CD4-positive, alpha-beta T cell treated with Interleukin-4 for 1 hour (primary cell): ENCODE data around the gene PGA4.
"Not testable (repeated sequence)": the region's sequence is repeated elsewhere in the genome, so short reads cannot be mapped to it uniquely, and the experiment has no call there.

Experiments
- DNase-seq, 2 donors: peaks; one replicate each; pipeline ENCODE4 v3.0.0-alpha.2; 2020 to 2022

Gene PGA4

DNA sequence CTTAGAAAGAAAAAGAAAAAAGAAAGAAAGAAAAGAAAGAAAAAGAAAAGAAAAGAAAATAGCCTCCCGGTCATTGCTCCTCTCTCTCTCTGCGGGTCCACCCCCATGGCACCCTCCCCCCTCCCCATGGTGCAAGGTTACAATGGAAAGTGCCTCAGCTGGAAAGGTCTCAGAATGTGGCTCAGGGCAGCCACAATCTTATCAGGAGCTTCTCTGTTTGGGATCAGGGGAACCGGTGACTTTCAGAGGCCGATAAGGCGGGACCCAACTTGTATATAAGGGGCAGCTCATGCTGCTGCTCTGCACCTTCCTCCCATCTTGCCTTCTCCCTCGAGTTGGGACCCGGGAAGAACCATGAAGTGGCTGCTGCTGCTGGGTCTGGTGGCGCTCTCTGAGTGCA lies at the start of gene PGA4:
TSS of gene PGA4 (plus strand) at position 301 of the 400 bp plus-strand sequence. CDS start at position 355, 54 bp downstream.
- not testable (repeated sequence) for DNase-seq

DNA sequence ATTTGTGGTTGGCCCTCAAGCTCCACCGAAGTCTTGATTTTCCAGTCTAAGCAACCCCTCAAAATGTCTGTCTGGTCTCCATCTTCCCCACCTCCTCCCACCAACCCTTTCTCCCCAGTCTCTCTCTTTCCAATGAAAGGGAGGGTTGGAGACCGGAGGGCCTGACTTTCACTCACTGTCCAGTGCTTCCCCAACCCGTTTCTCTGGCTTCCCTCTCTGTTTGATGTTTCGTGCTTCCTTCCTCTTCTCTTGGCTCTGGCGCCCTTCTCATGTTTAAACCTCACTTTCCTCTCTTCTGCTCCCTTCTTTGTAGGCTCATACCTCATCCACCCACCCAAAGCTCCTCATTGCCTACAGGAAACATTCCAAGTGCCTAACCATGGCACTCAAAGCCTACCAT lies 49.8 kb upstream of the PGA4 start:
- no peak for DNase-seq

DNA sequence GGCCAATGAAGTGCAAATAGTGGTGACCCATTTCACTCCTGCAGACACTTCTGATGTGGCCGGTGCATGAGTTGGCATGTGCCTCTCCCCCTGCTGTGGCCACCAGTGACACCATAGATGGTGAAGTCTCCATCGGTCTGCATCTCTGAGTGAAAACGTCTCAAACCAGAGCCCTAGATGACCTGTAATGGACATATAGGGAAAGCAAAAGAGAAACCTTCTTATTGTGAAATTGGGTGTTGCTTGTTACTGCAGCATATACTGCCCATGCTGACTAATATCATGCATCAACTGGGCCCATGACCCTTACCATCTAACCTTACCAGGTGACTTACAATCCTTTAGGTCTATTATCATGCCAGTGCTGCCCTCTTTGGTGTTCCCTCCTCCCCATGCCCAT lies 49.3 kb upstream of the PGA4 start:
- no peak for DNase-seq

DNA sequence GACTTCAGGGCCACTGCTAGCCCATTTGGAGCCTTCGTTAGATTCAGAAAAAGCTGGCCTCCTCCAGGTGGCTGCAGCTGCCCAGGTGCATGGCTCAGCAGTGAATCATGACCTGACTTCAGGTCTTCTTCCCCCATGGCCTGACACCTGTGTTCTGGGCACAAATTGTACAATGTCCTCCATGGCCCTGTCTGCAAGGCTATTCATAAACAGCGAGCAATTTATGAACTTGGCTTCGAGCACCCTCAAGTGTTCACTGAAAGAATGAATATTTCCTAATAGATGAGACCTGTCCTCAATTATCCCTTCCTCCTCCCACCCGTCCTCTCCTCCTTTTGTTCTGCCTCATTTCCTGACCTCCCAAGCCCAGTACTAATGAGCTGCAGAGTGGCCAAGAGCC lies 48.7 kb upstream of the PGA4 start:
- no peak for DNase-seq

DNA sequence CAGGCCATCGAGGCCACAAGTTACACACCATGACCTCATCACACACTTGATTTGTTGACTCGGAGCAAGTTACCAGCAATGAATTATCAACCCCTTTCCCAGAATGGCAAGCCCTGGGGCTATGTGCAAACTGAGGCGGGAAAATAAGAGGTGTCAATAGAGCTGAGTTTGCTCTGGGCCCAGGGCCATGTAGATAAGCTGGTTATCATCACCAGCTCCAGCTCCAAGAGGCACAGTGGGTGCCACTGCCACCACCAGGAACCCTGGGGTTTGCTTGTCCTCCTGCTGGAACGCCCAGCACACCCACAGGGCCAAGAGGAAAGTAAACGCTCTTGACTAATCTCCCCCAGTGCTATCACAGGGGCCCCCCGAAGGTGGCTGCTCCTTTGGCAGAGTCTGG lies 47.9 kb upstream of the PGA4 start:
- no peak for DNase-seq

DNA sequence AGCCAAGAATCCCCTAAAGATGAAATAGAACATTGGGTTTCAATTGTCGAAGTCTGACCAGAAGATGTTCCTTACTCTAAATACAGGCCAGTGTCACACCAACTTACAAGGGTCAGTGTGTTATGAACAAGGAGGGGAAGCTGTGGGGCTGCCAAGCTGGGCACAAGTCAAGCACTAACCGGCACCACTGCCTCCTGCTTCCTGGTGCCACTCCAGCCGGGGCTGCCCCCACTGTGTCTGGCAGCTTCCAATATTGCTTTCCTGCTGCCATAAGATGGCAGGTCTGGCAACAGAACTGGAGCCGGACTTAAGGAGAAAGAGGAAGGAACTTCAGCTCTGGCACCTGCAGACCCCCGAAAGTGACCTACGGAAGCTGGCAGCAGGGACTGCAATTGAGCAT lies 47.2 kb upstream of the PGA4 start:
- no peak for DNase-seq

DNA sequence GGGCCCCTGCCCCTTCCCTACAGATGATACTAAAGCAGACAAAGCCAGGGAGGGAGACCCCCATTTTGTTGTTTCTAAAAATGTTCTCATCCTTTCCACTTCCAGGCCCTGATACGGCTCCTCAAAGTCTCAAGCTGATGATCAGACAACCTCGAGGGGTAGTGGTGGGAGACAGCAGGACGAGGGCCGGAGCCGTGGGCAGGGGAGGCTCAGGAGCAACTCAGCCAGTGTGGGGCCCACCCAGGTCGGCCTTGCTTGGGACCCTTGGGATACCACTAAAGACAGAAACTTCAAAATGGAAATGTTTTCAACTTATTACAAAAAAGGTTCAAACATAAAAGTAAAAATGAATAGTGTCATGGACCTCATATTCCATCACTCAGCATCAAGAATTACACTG lies 45.7 kb upstream of the PGA4 start:
- no peak for DNase-seq

DNA sequence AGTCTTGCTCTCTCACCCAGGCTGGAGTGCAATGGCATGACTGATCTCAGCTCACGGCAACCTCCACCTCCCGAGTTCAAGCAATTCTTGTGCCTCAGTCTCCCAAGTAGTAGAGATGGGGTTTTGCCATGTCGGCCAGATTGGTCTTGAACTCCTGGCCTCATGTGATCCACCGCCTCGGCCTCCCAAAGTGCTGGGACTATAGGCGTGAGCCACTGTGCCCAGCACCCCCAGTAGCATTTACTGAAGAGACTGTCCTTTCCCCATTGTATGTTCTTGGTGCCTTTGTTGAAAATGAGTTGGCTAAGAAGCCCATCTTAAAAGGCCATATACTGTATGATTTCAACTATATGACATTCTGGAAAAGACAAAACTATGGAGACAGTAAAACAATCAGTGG lies 41.9 kb upstream of the PGA4 start:
- DNase-seq = not testable (repeated sequence)

DNA sequence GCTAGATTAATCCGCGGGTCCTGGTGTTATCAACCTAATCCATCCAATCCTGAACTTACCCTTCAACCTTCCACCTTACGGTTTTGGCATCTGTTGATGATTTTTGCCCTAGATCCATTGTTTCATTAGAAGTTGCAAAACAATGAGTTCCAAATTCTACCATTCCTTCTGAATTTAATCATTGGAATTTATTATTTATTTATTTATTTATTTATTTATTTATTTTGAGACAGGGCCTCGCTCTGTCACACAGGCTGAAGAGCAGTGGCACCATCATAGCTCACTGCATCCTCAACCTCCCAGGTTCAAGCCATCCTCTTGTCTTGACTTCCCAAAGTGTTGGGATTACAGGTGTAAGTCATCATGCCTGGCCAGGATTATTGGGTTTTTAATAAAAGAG lies 40.7 kb upstream of the PGA4 start:
- no peak for DNase-seq

DNA sequence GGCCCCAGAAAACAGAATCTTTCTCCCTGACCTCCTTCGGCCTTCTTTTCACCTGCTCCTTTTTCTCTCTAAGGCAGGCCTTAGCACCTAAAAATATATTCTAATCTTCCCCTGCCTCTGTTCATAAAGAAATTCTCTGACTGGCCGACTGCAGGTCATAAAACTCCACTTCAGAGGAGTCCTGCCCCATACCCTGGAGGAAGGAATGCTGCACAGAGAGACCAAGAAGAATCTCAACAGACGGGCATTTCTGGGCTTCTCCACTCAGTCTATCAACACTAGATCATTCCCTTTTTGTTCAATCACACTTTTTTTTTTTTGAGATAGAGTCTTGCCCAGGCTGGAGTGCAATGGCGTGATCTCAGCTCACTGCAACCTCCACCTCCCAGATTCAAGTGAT lies 38.5 kb upstream of the PGA4 start:
- DNase-seq = no peak

DNA sequence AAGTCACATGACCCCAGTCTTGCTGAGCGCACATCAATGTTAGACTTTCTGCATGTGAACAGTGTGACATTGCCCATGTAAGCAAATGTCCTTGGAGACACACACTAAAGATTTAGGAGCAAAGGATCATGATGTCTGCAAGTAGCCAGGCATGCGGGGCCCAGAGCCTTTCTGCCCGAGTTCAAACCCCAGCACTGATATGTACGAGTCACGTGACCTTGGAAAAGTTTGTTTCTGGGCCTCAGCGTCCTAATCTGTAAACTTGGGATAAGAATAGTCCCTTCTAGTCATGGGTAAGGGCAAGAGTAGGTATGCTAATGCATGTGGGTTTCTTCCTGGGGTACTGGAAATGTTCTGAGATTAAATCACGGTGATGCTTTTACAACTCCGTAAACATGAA lies 35.6 kb upstream of the PGA4 start:
- no peak for DNase-seq

DNA sequence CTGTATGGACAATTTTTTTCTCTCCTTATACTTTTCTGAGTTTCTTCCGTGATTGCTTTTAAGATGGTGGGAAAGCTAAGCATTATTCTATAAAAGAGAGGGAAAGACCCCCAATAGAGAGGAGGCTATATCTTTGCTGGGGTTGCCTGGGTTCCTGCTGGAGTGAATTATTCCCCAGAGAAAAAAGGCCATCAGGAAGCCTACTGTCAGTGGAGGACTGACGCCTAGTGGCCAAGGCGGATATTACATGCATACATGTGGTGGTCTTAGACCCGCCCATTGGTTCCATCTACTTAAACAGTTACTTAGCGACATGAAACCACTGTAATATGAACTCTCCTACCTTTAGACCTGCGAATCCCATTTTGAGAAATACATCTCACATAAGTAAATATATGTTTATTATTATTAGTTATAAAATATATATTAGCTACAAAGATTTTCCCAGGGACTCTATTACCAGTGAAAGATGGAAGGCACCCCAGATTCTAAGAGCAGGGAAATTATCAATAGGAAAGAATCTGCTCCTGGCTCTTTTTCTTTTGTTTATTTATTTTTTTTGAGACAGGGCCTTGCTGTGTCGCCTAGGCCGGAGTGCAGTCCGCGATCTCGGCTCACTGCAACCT lies 34.5 kb upstream of the PGA4 start:
- peak; percentile 80 to 81 for DNase-seq

DNA sequence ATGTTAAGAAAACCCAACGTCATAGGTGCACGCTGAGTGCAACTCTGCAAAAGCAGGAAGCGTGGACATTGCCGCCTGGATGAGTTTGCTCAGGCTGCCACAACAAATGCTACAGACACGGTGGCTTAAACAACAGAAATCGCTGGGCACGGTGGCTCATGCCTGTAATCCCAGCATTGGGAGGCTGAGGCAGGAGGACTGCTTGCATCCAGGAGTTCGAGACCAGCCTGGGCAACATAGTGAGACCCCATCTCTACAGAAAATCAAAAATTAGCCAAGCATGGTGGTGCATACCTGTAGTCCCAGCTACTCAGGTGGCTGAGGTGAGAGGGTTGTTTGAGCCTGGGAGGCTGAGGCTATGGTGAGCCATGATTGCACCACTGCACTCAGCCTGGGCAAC lies 32.2 kb upstream of the PGA4 start:
- no peak for DNase-seq

DNA sequence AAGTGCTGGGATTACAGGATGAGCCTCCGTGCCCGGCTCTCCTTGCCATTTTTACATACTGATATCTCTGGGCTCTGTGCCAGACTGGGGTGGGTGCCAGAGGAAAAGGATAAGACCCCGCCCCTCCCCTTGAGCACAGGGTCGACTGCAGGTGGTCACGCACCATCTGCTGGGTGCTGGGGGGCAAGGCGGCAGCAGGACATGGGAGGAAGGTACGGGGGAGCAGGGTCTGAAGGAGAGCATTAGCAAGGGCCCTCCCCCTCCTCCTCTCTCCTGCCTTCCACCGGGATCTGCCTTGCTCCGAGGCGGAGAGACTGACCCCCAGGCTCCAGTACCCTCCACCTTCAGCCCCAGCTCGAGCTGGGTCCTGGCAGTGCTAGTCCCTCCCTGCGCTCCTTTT lies 28.6 kb upstream of the PGA4 start:
- no peak for DNase-seq

DNA sequence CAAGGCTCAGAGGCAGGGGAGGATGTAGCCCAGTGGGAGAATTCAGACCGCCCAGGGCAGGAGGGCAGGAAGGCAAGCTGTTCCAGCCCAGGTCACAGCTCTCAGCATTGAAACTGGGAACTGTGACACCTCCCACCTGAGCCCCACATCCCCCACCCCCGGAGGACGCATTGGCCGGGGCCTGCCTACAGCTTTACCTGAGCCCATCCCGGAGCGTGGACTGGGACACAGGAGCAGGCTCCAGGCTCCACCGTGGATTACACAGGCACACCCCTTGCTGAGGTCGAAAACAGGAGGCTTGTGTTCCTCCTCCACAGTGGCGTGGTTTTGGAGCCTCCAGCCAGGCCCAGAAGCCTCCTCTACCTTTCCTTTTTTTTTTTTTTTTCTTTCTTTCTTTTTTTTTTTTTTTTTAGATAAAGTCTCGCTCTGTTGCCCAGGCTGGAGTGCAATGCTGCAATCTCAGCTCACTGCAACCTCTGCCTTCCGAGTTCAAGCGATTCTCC lies 27.9 kb upstream of the PGA4 start:
- no peak for DNase-seq

DNA sequence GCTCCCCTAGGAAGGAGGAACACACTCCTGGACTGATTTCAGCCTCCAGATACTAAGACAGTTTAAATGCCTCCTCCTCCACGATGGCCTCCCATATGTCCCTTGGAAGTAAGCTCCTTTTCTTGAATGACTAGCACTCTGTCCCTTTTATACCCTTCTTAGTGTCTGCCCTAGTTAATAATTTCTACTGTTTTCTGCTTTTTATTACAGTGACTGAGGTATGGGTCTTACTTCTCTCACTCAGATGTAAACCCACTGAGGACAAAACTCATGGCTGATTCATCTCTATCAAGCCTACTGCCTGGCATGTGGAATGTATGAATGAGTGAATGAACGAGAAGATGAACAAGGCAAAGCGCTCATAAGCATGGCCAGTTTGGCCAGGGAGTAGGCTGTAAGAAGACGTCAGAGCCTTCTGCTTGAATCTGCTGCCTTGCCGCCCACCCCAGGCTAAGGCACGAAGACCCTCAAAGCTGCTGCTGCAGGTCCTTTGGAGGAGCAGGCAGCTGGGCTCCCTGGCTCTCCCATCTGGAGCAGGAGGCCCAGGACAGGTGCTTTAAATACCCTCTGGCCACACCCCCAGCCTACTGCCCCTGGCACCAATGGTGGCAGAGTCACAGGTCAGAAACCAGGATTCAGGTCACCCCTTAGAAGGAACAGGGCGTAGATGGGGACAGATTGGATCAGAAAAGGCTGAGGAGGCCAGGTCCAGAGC lies 27.0 kb upstream of the PGA4 start:
- no peak for DNase-seq

DNA sequence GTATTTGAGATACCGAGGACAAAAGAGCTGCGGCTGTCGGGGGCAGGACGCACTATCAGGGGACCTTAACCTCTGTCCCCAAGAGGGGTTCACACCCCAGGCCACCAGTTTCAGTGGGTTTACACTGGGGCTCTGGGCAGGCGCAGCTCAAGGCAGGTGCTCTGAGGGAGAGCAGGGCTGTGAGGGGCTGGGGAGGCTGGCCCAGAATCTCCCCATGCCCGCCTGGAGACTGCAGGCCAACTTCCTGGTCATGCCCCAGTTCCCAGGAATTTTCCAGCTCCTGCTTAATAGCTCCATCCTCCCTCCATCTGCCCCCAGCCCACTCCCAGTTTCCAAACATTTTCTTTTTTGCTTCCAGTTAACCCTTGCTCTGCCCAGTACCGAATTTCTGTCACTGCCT lies 26.4 kb upstream of the PGA4 start:
- DNase-seq = no peak

DNA sequence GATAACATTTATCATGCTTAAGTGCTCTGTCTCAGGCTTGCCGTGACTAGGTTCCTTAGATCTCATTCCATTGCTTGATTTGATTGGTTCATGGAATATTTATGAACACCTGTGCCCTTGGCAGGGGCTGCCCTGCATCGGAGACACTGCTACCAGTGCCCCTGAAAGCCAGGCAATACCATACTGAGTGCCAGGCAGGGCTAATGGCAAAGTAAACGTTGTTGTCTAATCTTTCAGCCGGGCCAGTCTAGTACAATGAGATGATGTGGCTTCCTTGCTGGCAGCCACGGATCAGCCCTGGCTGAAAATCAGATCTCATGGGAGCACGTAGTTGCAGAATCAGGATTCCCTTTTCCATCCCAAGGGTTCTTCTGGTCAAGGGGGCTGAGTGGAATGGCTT lies 23.8 kb upstream of the PGA4 start:
- DNase-seq = no peak

DNA sequence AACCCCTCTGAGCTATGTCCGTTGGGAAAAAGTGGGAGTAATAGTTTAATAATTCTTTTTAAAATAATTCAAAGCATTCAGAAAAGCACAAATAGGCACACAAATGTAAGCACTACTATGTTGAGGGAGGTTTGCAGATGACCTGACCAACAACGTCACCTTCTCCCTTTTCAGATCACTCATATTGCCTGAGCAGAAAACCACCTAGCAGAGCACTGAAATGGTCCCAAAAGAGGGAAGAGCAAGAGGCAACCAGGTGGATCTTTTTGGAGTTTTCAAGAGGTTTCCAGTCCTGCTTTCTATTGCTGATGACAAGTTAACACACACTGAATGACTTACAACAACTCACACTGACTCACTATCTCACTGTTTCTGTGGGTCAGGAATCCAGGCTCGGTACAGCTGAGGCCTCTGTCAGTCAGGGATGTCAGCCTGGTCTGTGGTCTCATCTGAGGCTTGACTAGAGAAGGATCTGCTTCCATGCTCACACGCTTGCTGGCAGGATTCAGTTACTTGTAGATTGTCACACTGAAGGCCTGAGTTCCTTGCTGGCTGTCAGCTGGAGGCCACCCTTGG lies 23.1 kb upstream of the PGA4 start:
- no peak for DNase-seq

DNA sequence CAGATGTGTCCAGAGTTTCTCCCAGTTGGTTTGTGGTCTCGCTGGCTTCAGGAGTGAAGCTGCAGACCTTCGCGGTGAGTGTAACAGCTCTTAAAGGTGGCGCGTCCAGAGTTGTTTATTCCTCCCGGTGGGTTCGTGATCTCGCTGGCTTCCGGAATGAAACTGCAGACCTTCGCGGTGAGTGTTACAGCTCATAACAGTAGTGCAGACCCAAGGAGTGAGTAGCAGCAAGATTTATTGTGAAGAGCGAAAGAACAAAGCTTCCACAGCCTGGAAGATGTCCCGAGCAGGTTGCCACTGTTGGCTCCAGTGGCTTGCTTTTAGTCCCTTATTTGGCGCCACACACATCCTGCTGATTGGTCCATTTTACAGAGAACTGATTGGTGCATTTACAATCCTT lies 20.7 kb upstream of the PGA4 start:
- DNase-seq = no peak

DNA sequence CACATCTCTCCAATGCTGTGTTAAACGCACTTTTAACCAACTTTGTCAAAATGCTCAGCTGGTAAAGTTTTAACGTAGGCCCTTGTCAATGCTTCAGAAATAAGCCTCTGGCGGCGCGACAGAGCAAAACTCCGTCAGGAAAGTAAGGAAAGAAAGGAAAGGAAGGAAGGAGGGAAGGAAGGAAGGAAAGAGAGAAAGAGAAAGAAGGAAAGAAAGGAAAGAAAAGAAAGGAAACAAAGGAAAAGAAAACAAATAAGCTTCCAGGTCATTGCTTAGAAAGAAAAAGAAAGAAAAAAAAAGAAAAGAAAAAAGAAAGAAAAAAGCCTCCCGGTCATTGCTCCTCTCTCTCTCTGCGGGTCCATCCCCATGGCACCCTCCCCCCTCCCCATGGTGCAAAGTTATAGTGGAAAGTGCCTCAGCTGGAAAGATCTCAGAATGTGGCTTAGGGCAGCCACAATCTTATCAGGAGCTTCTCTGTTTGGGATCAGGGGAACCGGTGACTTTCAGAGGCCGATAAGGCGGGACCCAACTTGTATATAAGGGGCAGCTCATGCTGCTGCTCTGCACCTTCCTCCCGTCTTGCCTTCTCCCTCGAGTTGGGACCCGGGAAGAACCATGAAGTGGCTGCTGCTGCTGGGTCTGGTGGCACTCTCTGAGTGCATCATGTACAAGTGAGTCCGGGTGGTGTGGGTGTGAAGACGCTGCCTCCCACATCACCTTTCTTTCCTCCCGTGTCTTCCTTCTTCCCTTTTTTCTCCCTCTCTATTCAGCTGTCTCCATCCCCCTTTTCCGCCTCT lies 19.0 kb upstream of the PGA4 start, which contains the start of gene PGA3:
TSS of gene PGA3 (plus strand) at position 566 of the 797 bp plus-strand sequence. CDS start at position 616, 50 bp downstream.
- DNase-seq = not testable (repeated sequence)

DNA sequence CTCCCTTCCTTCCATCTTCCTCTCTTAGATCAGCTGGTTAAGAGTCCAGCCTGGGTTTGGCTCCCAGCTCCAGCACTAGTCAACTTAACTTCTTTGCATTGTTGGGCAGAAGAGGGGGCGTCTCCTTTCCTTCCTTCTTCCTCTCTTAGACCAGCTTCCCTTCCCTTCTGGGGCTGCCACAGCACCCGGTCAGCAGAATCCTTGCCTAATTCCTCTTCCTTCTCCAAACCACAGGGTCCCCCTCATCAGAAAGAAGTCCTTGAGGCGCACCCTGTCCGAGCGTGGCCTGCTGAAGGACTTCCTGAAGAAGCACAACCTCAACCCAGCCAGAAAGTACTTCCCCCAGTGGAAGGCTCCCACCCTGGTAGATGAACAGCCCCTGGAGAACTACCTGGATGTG lies 18.3 kb upstream of the PGA4 start:
- not testable (repeated sequence) for DNase-seq

DNA sequence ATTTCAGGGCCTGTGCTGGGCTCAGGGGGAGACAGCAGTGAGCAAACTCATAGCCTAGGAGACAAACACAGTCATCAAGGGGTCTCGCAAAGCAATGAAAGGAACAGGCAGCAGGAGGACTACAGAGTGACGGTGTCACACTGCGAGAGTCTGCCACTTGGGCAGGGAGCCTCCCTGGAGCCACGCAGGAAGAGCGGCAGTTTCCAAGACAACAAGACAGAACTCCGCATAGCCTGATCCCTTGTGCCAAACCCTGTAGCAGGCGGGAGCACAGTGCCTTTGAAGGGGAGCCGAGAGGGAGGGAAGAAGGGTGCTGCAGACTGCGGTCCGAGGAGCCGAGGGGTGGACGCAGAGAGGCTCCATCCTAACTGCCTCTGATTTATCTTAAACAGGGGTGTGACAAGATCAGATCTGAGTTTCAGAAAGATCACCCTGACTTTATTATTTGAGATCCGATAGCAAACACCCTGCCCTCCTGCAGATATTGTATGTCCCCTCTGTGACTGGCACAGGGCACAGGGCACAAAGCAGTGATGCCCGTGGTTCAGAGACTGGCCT lies 17.6 kb upstream of the PGA4 start:
- DNase-seq = not testable (repeated sequence)
